Cardiac muscle cell (in vitro differentiated cells and primary cell): ENCODE results near the gene DRAXIN. TPM values are rescaled to one million over a fixed set of nuclear protein-coding genes. Genes with fewer than 3 reads are reported as not detected.

Experiments used
- DNase-seq, 2 donors: peaks; one replicate each; pipeline versions ENCODE4 v3.0.0 to v3.0.0-alpha.2; 2010 to 2017; ENCODE audit warnings: low read depth in 1 of 2, low spot score in 1 of 2
- H3K27ac ChIP-seq: fragments of 200-600 bp; sonication (generic); 2 replicates; pipeline ENCODE4 v1.5.1; 2016
- H3K27me3 ChIP-seq: fragments of 200-600 bp; sonication (generic); 2 replicates; pipeline ENCODE4 v1.6.0; 2016; ENCODE audit warnings: control low read depth
- H3K36me3 ChIP-seq: fragments of 200-600 bp; sonication (generic); 2 replicates; pipeline ENCODE4 v1.5.1; 2016; ENCODE audit warnings: control low read depth
- H3K4me1 ChIP-seq: fragments of 200-600 bp; sonication (generic); 2 replicates; pipeline ENCODE4 v1.8.1; 2017; ENCODE audit warnings: low read depth, mild to moderate bottlenecking, mixed run types
- H3K4me3 ChIP-seq: fragments of 200-600 bp; sonication (generic); 2 replicates; pipeline ENCODE4 v1.5.1; 2016; ENCODE audit warnings: mild to moderate bottlenecking
- H3K9me3 ChIP-seq: fragments of 200-600 bp; sonication (generic); 2 replicates; pipeline ENCODE4 v1.5.1; 2017; ENCODE audit warnings: low read depth, mild to moderate bottlenecking, control low read depth
- polyA plus RNA-seq: library from polyadenylated mRNA; unstranded; fragments of >200 nt; fragmentation: Nextera tagmentation; extraction: Ambion mirVana; gene quantifications from 2 replicates; pipeline ENCODE4 v1.2.1, GENCODE V29; 2016
- total RNA-seq: library from RNA; depleted of rRNA; stranded (reverse); fragments of >200 nt; gene quantifications from 2 replicates; pipeline ENCODE4 v1.2.3, GENCODE V29; 2016
- TF ChIP-seq, protein P1 (sequence below): IDR thresholded peaks from 2 replicates; pipeline ENCODE4 v1.5.1; 2012; ENCODE audit warnings: low read depth, mild to moderate bottlenecking, low read length

DRAXIN gene
- total and polyA plus RNA-seq, 2 experiments from 2014 or later, result 0.36 TPM; not detected in 1

- Histone ChIP-seq H3K9me3 (no peaks in the 10 kb centered on the region), H3K4me3 (no peak overlapping the region), H3K4me1 (no peaks in the 10 kb centered on the region), H3K27me3 (no peaks in the 10 kb centered on the region), H3K36me3 (peaks cover 15% of the 10 kb centered on the region), H3K27ac (no peak overlapping the region)
- TF ChIP-seq, protein P1, sequence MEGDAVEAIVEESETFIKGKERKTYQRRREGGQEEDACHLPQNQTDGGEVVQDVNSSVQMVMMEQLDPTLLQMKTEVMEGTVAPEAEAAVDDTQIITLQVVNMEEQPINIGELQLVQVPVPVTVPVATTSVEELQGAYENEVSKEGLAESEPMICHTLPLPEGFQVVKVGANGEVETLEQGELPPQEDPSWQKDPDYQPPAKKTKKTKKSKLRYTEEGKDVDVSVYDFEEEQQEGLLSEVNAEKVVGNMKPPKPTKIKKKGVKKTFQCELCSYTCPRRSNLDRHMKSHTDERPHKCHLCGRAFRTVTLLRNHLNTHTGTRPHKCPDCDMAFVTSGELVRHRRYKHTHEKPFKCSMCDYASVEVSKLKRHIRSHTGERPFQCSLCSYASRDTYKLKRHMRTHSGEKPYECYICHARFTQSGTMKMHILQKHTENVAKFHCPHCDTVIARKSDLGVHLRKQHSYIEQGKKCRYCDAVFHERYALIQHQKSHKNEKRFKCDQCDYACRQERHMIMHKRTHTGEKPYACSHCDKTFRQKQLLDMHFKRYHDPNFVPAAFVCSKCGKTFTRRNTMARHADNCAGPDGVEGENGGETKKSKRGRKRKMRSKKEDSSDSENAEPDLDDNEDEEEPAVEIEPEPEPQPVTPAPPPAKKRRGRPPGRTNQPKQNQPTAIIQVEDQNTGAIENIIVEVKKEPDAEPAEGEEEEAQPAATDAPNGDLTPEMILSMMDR, result no peak
- DNase-seq, result no peak
Measured at GRCh38 chr1:11675325-11675724, 16.2 kb upstream of the DRAXIN start.

DNA sequence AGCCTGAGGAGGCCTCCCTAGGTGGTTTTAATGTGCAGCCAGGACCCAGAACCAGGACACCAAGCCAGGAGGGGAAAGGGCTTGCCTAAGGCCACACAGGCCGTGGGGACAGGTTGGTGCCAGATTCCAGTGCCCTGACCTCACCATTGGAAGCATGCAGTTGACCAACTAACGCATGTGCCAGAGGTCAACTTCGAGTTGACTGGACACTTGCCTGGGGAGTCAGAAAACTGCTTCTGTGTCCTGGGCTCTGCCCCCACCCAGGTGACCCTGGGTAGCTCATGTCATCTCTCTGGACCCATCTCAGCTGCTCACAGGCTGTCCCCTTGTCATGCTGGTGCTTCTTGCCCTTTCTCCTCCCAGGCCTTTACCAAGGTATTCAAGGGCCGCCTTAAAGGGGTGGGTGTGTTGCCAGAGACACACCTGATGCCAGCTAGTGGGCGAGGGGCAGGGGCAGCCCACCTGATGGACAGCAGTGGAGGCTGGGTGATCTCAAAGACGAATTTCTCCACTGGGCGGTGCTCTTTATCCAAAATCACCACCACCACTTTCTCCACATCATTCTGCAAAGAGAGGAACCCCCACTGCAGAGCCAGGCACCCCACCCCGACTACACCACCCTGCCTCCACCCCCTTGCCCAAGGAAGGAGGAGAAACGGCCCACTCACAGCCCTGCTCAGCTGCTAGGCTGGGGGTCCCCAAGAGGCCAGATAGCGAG is 15.0 kb upstream of the DRAXIN start:
- Histone ChIP-seq H3K4me3 (no peak overlapping the region), H3K36me3 (peaks cover 15% of the 10 kb centered on the region), H3K4me1 (no peaks in the 10 kb centered on the region), H3K9me3 (no peaks in the 10 kb centered on the region), H3K27ac (no peak overlapping the region), H3K27me3 (no peaks in the 10 kb centered on the region)
- DNase-seq, result no peak
- TF ChIP-seq, protein P1, result no peak

GRCh38 chr1:11678442-11678841 is 13.1 kb upstream of the DRAXIN start:
- Histone ChIP-seq H3K27ac (no peak overlapping the region), H3K27me3 (no peaks in the 10 kb centered on the region), H3K9me3 (no peaks in the 10 kb centered on the region), H3K4me1 (no peaks in the 10 kb centered on the region), H3K36me3 (peaks cover 11% of the 10 kb centered on the region), H3K4me3 (no peak overlapping the region)
- no peak for DNase-seq
- TF ChIP-seq, protein P1, result no peak

GRCh38 chr1:11680270-11681070 is 11.0 kb upstream of the DRAXIN start:
- Histone ChIP-seq H3K4me3 (peak overlapping the region; percentile 77), H3K36me3 (no peaks in the 10 kb centered on the region), H3K27me3 (no peaks in the 10 kb centered on the region), H3K27ac (no peak overlapping the region), H3K4me1 (no peaks in the 10 kb centered on the region), H3K9me3 (no peaks in the 10 kb centered on the region)
- DNase-seq, result peak in 1 of 2 donors; percentile 41
- TF ChIP-seq, protein P1, result no peak

GRCh38 chr1:11681071-11681771 is 10.3 kb upstream of the DRAXIN start, which contains the start of gene MAD2L2:
Gene MAD2L2, minus strand, starts transcription at chr1:11681148. Its CDS starts 547 bp downstream, at chr1:11680601.
- no peaks in the 10 kb centered on the region for H3K36me3 ChIP-seq
- no peak within 1 kb of the TSS for H3K27ac ChIP-seq
- H3K27me3 ChIP-seq, result no peaks in the 10 kb centered on the region
- no peaks in the 10 kb centered on the region for H3K9me3 ChIP-seq
- H3K4me3 ChIP-seq, result peak within 1 kb of the TSS; percentile 77
- H3K4me1 ChIP-seq, result no peaks in the 10 kb centered on the region
- DNase-seq, result peak; percentile 82 to 88
- TF ChIP-seq, protein P1, result no peak
